ENCODE measurements around the gene GBE1.

DNA sequence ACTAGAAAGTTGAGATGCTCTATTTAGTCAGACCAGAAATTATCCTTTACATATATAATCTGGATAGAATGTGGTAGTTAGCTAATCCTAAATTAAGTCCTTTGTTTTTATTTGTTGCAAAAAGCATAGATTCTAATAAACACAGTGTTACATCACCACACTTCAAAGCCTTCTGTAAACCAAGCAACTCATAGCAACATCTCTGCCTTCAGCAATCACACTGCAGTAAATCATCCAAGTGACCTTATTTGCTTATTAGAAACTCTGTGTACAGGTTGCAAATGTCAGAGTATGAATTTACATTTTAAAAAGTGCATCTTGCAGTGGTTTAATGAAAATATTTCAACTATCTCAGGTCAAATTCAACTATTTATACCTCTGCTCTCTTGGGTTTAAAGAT, 242.5 kb downstream of the GBE1 start:
- TF ChIP-seq CTCF (IDR thresholded peaks at IDR 0.05) (no peak), EZH2 (IDR thresholded peaks at IDR 0.05) (no peak), EZH2phosphoT487 (IDR thresholded peaks at IDR 0.05) (no peak)

Data from neural progenitor cell (in vitro differentiated cells).